SK-N-MC (cell line): ENCODE measurements around the gene MTFR1L.

Experiments used
- EZH2 ChIP-seq: fragments of 200-600 bp; sonication (generic); IDR thresholded peaks from one replicate; pipeline ENCODE4 v1.6.1; 2017; ENCODE audit warnings: antibody characterized with exemption
- FOXP2 ChIP-seq: optimal IDR thresholded peaks from 2 replicates; pipeline ENCODE3; 2011; ENCODE audit warnings: mild to moderate bottlenecking, moderate library complexity; ENCODE audit not compliant: insufficient read depth; ENCODE audit errors: extremely low read length, control extremely low read depth

DNA sequence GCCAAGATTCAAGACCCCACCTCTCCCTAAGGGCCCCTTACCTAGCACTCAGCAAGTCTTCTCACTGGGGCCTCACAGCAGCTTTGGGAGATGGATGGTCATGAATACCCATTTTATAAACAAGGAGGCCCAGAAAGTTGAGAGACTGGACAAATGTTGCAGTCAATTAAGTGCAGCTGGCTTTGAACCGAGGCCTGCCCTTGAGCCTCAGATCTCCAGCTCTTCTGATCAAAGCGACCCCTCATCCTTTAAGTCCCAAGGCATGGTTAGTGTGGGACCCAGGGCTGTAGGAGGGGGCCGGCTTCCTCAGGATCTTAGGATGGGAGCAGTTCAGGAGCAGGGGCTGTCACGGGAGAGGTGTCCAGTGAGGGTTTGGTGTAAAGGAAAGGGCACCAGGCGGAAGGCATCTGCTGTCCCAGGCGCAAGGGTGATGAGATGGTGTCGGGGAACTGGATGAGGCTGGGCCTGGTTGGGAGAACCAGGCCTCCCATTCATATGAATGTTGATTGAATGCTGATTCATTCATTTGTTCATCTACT lies 5.1 kb upstream of the MTFR1L start:
- TF ChIP-seq EZH2 (no peak), FOXP2 (no peak)
